GM23338 (cell line): ENCODE data around the gene ZNF507. TPM values are rescaled to one million over a fixed set of nuclear protein-coding genes. Genes with fewer than 3 reads are reported as not detected.

Experiments used
- ATAC-seq: fragments of 200-7000 bp; cut with Tn5 transposase; 3 replicates; pipeline ENCODE4 v1.9.1; 2020
- DNase-seq: peaks from one replicate; pipeline ENCODE4 v3.0.0-alpha.2; 2015; ENCODE audit warnings: low spot score
- H2AFZ ChIP-seq: fragments of 200-600 bp; sonication (generic); 2 replicates; pipeline ENCODE4 v1.8.0; 2016; ENCODE audit warnings: antibody characterized with exemption, mild to moderate bottlenecking, moderate library complexity
- H3F3A ChIP-seq: fragments of 200-600 bp; sonication (generic); replicated peaks from 2 replicates; pipeline ENCODE4 v1.8.0; 2017; ENCODE audit warnings: antibody characterized with exemption, mixed run types, low read depth
- H3K27ac ChIP-seq: fragments of 200-600 bp; sonication (generic); 2 replicates; pipeline ENCODE4 v1.6.1; 2016; ENCODE audit warnings: low read depth
- H3K27me3 ChIP-seq: fragments of 200-600 bp; sonication (generic); 2 replicates; pipeline ENCODE4 v1.8.0; 2016; ENCODE audit warnings: mild to moderate bottlenecking, mixed run types, moderate library complexity; ENCODE audit not compliant: insufficient read depth
- H3K36me3 ChIP-seq: fragments of 200-600 bp; sonication (generic); 2 replicates; pipeline ENCODE4 v1.8.0; 2016; ENCODE audit warnings: mild to moderate bottlenecking; ENCODE audit not compliant: insufficient read depth
- H3K4me1 ChIP-seq: fragments of 200-600 bp; sonication (generic); 2 replicates; pipeline ENCODE4 v1.8.0; 2016; ENCODE audit warnings: mild to moderate bottlenecking, moderate library complexity; ENCODE audit not compliant: insufficient read depth
- H3K4me2 ChIP-seq: fragments of 200-600 bp; sonication (generic); 2 replicates; pipeline ENCODE4 v1.7.1; 2017; ENCODE audit warnings: mixed run types
- H3K4me3 ChIP-seq: fragments of 200-600 bp; sonication (generic); 2 replicates; pipeline ENCODE4 v1.6.1; 2016; ENCODE audit warnings: mixed run types
- H3K79me2 ChIP-seq: fragments of 200-600 bp; sonication (generic); replicated peaks from 2 replicates; pipeline ENCODE4 v1.8.0; 2017; ENCODE audit warnings: mild to moderate bottlenecking; ENCODE audit not compliant: insufficient read depth
- H3K9me2 ChIP-seq: fragments of 200-600 bp; sonication (generic); 2 replicates; pipeline ENCODE4 v1.8.0; 2017; ENCODE audit not compliant: insufficient read depth
- H4K20me1 ChIP-seq: fragments of 200-600 bp; sonication (generic); replicated peaks from 2 replicates; pipeline ENCODE4 v1.8.0; 2017; ENCODE audit warnings: mild to moderate bottlenecking; ENCODE audit not compliant: insufficient read depth
- H3K27ac Mint-ChIP-seq: 2 replicates; pipeline ENCODE4 v1.8.0; 2020; ENCODE audit warnings: inconsistent platforms, mild to moderate bottlenecking, moderate library complexity, mixed read lengths
- H3K27me3 Mint-ChIP-seq: 3 replicates; pipeline ENCODE4 v1.8.0; 2022; ENCODE audit warnings: low read depth, mild to moderate bottlenecking, moderate library complexity, mixed read lengths, inconsistent platforms; ENCODE audit not compliant: insufficient read depth, poor library complexity
- H3K36me3 Mint-ChIP-seq: 3 replicates; pipeline ENCODE4 v1.8.0; 2021; ENCODE audit warnings: low read depth, mild to moderate bottlenecking, inconsistent platforms, moderate library complexity, mixed read lengths
- H3K4me1 Mint-ChIP-seq: 3 replicates; pipeline ENCODE4 v1.8.0; 2020; ENCODE audit warnings: mild to moderate bottlenecking, inconsistent platforms, mixed read lengths
- H3K4me3 Mint-ChIP-seq: 3 replicates; pipeline ENCODE4 v1.8.0; 2021; ENCODE audit warnings: moderate library complexity, mild to moderate bottlenecking, inconsistent platforms, mixed read lengths
- H3K9me3 Mint-ChIP-seq: 3 replicates; pipeline ENCODE4 v1.8.0; 2020; ENCODE audit warnings: moderate library complexity, mild to moderate bottlenecking, inconsistent platforms, mixed read lengths
- JUNB ChIP-seq: IDR thresholded peaks from one replicate; pipeline ENCODE4 v1.6.1; 2016; ENCODE audit warnings: antibody characterized with exemption; ENCODE audit not compliant: unreplicated experiment
- POLR2AphosphoS5 ChIP-seq: IDR thresholded peaks from 2 replicates; pipeline ENCODE4 v1.6.1; 2016; ENCODE audit warnings: antibody characterized with exemption, low read depth
- STAT1 ChIP-seq: IDR thresholded peaks from one replicate; pipeline ENCODE4 v1.6.1; 2016; ENCODE audit warnings: antibody characterized with exemption; ENCODE audit not compliant: unreplicated experiment
- ZNF114 ChIP-seq: fragments of 250-450 bp; sonication (Bioruptor Pico); IDR thresholded peaks from 2 replicates; pipeline ENCODE4 v1.5.0; 2020; ENCODE audit warnings: mild to moderate bottlenecking, moderate library complexity
- ZNF331 ChIP-seq: fragments of 250-450 bp; sonication (Bioruptor Pico); IDR thresholded peaks from 2 replicates; pipeline ENCODE4 v1.5.0; 2020; ENCODE audit warnings: low read depth, mild to moderate bottlenecking, moderate library complexity
- ZNF462 ChIP-seq: fragments of 250-450 bp; sonication (Bioruptor Pico); IDR thresholded peaks from 2 replicates; pipeline ENCODE4 v1.5.0; 2020; ENCODE audit warnings: mild to moderate bottlenecking, moderate library complexity
- polyA plus RNA-seq: library from polyadenylated mRNA; unstranded; fragments of >200 nt; fragmentation: Nextera tagmentation; extraction: Ambion mirVana; gene quantifications from 2 replicates; pipeline ENCODE4 v1.2.1, GENCODE V29; 2016
- total RNA-seq: library from RNA; depleted of rRNA; stranded (reverse); fragments of >200 nt; shearing (Covaris generic); gene quantifications from 2 replicates; pipeline ENCODE4 v1.2.3, GENCODE V29; 2014
- TF ChIP-seq, protein P1 (sequence below): IDR thresholded peaks from 2 replicates; pipeline ENCODE4 v1.6.1; 2016; ENCODE audit warnings: antibody characterized with exemption
- TF ChIP-seq, protein P2 (sequence below), 2 experiments: fragments of 200-600 bp in 1 of 2; sonication (generic) in 1 of 2; conservative IDR thresholded peaks; 2 replicates each; pipeline versions ENCODE4 v1.5.1 to v1.6.1; 2016 to 2017; ENCODE audit warnings: antibody characterized with exemption in 2 of 2, low read depth in 2 of 2, mild to moderate bottlenecking in 2 of 2, moderate library complexity in 1 of 2

ZNF507 gene
- total and polyA plus RNA-seq, 2 experiments from 2014 or later: 10.4 to 23.4 TPM

- no peak for TF ChIP-seq ZNF462 (CRISPR knock-in tag)
- no peak for TF ChIP-seq ZNF114 (CRISPR knock-in tag)
- no peak for TF ChIP-seq JUNB
- TF ChIP-seq, protein P1, sequence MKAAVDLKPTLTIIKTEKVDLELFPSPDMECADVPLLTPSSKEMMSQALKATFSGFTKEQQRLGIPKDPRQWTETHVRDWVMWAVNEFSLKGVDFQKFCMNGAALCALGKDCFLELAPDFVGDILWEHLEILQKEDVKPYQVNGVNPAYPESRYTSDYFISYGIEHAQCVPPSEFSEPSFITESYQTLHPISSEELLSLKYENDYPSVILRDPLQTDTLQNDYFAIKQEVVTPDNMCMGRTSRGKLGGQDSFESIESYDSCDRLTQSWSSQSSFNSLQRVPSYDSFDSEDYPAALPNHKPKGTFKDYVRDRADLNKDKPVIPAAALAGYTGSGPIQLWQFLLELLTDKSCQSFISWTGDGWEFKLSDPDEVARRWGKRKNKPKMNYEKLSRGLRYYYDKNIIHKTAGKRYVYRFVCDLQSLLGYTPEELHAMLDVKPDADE: no peak
- no peak for TF ChIP-seq STAT1
- TF ChIP-seq ZNF331 (CRISPR knock-in tag): no peak
These were observed 71.5 kb downstream of the ZNF507 start (continued) for GRCh38 chr19:32416749-32417456.

GRCh38 chr19:32418155-32418554 is 72.7 kb downstream of the ZNF507 start:
- Histone ChIP-seq H3K27me3 (no peaks in the 10 kb centered on the region), H4K20me1 (no peaks in the 10 kb centered on the region; the same call in none of the 2 replicates), H3K9me2 (no peaks in the 10 kb centered on the region), H3K4me2 (no peak overlapping the region), H3F3A (no peaks in the 10 kb centered on the region), H3K36me3 (peaks cover 17% of the 10 kb centered on the region), H2AFZ (no peak overlapping the region), H3K79me2 (0 out of 2 replicates have a peak, but pooled peaks cover 11% of the 10 kb centered on the region), H3K4me1 (no peaks in the 10 kb centered on the region), H3K4me3 (no peak overlapping the region), H3K27ac (no peak overlapping the region)
- Mint-ChIP-seq H3K4me3 (no peak overlapping the region), H3K4me1 (peaks cover 4% of the 10 kb centered on the region; the same call in 2 of the 3 replicates), H3K27me3 (peaks cover 3% of the 10 kb centered on the region), H3K9me3 (no peaks in the 10 kb centered on the region), H3K36me3 (peaks cover 64% of the 10 kb centered on the region), H3K27ac (no peak overlapping the region)
- DNase-seq (no peak), ATAC-seq (no peak)
- TF ChIP-seq ZNF114 (CRISPR knock-in tag) (no peak), POLR2AphosphoS5 (no peak)
- TF ChIP-seq, protein P2, sequence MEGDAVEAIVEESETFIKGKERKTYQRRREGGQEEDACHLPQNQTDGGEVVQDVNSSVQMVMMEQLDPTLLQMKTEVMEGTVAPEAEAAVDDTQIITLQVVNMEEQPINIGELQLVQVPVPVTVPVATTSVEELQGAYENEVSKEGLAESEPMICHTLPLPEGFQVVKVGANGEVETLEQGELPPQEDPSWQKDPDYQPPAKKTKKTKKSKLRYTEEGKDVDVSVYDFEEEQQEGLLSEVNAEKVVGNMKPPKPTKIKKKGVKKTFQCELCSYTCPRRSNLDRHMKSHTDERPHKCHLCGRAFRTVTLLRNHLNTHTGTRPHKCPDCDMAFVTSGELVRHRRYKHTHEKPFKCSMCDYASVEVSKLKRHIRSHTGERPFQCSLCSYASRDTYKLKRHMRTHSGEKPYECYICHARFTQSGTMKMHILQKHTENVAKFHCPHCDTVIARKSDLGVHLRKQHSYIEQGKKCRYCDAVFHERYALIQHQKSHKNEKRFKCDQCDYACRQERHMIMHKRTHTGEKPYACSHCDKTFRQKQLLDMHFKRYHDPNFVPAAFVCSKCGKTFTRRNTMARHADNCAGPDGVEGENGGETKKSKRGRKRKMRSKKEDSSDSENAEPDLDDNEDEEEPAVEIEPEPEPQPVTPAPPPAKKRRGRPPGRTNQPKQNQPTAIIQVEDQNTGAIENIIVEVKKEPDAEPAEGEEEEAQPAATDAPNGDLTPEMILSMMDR (conservative IDR thresholded peaks at IDR 0.05; ENCODE audit: low read depth in 2 of 2): no peak
